HG03469 (cell line): ENCODE results near the gene TOPORS.
"Not testable (repeated sequence)": the region's sequence is repeated elsewhere in the genome, so short reads cannot be mapped to it uniquely, and the experiment has no call there.

Experiments
- ATAC-seq: cut with Tn5 transposase; IDR thresholded peaks from one replicate; pipeline ENCODE4 v1.9.1; 2021; ENCODE audit warnings: mild to moderate bottlenecking, moderate library complexity, moderate number of reproducible peaks; ENCODE audit not compliant: unreplicated experiment

The TOPORS gene

GRCh38 chr9:32552172-32552872, at the start of gene TOPORS, which contains the start of gene SMIM27:
TOPORS (minus strand) TSS chr9:32552586; CDS start chr9:32552436, 150 bp downstream.
SMIM27 (plus strand) TSS chr9:32552327; CDS start chr9:32552435, 108 bp downstream.
- ATAC-seq, result peak; percentile 70

GRCh38 chr9:32599021-32599420, 46.6 kb upstream of the TOPORS start:
- ATAC-seq, result not testable (repeated sequence)

- ATAC-seq, result no peak
These were observed 44.5 kb upstream of the TOPORS start for GRCh38 chr9:32596936-32597335.

DNA sequence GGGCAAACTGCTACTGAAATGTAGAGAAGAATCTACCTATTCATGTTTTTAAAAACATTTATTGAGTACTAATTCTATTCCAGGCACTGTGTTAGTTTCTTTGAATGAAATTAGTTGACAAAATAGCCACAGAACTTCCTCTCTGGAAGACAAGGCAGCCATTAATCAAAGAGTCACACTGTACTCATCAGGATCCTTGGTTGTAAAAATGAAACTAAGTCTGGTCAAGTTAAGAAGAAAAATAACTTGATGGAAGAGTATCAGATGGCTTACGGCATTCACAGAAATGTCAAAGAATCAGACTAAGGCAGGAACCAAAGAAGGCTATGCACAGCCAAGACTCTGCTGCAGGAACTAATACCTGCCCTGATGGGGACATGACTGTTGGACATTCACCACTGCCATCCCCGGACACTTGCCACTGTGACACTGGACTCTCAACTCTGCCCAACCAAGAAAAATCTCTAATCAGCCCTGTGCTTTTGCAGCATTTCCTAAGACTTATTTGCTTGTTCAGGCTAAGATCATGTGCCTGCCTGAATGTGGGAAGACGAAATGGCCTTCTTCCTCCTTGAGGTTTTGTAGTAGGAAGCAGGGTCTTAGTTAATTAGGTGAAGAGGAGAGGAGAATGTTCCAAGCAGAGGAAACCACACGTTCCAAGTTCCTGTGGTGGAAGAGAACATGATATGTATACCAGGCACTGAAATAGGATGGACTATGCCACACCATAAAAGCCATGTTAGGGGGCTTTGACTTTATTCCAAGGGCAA, 43.9 kb upstream of the TOPORS start:
- ATAC-seq, result no peak

- no peak for ATAC-seq
These were observed 38.5 kb upstream of the TOPORS start for GRCh38 chr9:32590898-32591297.

DNA sequence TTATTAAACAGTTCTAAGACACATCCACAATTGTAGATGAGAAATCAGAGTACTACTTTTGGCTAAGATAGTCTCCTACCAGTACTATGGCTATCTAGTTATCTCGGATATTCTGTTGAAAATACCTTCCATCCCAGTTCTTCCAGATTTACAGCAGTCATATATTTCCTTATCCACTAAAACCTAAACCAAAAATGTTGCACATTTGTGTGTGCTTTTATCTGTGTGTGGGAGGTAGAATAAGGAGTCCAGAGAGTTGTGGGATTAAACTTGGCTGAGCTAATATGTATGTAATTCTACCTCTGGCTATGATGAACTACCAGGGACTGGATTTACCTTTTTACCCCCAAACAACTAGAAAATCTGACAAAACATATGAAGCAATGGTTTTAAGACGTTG, 38.1 kb upstream of the TOPORS start:
- ATAC-seq, result no peak

DNA sequence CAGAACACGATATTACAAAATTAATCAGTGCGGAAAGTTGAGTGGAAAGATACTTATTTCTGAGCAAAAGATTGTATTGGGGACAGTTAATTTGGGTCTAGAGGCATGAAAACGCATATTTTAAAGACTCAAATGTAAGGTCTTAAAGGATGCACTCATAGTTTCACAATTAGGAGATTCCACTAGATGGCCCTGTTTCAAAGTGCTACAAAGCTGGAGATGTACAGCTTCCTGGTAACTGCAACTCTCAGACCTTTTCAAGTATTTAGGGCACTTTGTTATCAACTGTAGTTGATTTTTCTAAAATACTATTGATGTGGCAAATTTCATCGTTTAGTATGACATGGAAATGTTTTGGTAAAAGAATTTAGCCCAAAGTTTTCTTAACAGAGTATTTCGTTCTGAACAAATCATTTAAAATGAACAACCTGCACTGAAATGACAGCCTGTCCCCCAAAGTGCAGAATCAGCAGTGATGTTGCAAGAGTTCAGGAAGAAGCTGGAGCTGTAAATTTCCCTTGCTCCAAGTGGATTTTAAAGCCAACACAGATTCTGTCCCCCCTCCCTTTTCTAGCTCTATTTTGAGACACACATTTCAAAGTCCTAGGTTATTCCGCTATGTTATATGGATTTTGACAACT, 36.8 kb upstream of the TOPORS start:
- ATAC-seq, result no peak

DNA sequence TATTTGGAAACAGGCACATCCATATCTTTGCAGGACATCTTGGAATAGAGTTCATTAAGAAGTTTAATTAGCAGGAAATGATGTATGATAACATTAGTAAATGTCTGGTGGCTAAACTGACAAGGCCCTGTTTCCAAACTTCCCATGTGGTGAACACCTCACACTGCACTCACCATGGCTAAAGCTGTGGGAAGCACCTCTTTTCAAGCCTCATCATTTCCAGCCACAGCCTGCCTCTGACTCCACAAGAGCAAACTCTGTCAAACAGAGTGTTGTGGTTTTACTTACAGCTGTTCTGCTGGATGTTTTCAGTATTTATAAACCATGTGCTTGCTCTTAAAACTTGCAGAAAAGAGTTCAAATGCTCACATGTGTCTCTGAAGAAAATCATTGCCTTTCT, 35.5 kb upstream of the TOPORS start:
- ATAC-seq, result no peak

DNA sequence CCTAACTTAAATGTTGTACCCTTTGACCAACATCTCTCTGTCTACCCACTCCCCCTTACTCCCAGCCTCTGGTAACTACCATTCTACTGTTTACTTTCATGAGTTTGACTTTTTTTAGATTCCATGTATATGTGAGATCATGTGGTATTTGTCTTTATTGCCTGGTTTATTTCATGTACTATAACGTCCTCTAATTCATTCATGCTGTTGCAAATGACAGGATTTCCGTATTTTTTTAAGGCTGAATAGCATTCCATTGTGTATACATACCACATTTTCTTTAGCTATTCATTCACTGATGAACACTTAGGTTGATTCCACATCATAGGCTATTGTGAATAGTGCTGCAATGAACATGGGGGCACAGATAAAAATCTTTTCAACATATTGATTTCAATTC, 32.4 kb upstream of the TOPORS start:
- ATAC-seq, result no peak

DNA sequence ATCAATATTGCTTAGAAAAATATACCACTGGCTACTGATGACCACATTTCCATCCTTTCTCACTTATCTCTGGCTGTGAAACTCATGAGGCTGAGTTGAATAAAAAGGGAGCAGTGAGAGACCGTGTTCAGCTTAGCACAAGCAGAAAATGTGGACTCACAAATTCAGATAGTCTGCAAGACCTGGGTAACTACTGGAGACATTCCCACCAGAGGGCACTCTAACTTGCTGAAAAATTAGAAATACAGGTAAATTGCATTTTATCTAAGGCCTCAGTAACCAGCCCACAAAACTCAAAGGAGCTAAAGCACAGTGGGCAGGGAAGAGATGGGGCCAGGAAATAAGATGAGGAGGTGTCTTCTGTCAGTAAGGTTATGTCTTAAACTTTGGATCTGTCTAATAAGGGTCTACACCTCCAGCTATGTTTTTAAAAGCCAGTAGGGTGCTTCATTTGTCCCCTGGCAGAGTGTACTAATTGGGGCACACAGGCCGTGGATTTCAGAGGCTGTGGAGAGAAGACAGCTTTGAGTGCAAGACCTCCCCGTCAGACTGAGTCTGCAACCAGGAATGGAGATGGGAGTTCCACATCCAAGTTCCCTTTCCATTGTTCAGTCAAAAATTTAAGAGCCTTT, 29.2 kb upstream of the TOPORS start:
- no peak for ATAC-seq

- ATAC-seq, result no peak
These were observed 28.4 kb upstream of the TOPORS start for GRCh38 chr9:32580631-32581300.

- ATAC-seq, result no peak
These were observed 27.4 kb upstream of the TOPORS start for GRCh38 chr9:32579706-32580331.

- no peak for ATAC-seq
These were observed 26.6 kb upstream of the TOPORS start for GRCh38 chr9:32578976-32579375.

DNA sequence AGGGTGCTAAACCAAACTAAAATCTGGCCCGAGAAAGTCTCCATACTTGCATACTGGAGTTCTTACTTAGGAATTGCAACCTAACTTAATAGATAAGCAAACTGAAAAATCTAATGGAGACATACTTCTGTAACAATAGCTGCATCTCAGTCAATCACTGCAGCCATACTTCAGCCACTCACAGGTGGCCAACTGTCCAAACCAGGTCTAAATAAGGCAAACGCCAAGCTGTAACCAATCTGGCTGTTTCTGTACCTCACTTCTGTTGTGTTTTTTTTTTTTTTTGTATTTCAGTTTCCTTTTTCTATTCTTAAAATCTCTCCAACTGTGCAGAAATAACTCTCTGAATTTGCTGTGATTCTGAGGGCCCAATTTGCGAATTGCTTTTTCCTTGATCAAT, 24.9 kb upstream of the TOPORS start:
- no peak for ATAC-seq

DNA sequence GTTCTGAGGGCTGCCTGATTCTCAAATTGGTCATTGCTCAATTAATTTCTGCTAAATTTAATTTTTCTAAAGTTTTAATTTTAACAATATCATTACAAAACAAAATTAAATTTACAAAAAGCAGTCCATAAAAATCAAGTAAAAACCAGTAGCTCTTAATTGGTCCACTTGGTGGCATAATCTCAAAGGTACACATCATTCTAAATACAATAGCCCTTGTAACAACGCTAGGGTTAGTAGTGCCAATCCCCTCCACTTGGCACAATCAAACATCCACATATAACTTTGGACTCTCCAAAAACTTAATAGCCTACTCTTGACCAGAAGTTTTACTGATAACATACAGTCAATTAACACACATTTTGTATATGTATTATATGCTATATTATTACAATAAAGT, 22.5 kb upstream of the TOPORS start:
- ATAC-seq, result no peak

- no peak for ATAC-seq
These were observed 21.4 kb upstream of the TOPORS start for GRCh38 chr9:32573821-32574220.

GRCh38 chr9:32572900-32573523, 20.6 kb upstream of the TOPORS start, which contains the start of gene NDUFB6:
NDUFB6 (minus strand) TSS chr9:32573159; CDS start chr9:32573060, 99 bp downstream.
- ATAC-seq, result peak; percentile 75

DNA sequence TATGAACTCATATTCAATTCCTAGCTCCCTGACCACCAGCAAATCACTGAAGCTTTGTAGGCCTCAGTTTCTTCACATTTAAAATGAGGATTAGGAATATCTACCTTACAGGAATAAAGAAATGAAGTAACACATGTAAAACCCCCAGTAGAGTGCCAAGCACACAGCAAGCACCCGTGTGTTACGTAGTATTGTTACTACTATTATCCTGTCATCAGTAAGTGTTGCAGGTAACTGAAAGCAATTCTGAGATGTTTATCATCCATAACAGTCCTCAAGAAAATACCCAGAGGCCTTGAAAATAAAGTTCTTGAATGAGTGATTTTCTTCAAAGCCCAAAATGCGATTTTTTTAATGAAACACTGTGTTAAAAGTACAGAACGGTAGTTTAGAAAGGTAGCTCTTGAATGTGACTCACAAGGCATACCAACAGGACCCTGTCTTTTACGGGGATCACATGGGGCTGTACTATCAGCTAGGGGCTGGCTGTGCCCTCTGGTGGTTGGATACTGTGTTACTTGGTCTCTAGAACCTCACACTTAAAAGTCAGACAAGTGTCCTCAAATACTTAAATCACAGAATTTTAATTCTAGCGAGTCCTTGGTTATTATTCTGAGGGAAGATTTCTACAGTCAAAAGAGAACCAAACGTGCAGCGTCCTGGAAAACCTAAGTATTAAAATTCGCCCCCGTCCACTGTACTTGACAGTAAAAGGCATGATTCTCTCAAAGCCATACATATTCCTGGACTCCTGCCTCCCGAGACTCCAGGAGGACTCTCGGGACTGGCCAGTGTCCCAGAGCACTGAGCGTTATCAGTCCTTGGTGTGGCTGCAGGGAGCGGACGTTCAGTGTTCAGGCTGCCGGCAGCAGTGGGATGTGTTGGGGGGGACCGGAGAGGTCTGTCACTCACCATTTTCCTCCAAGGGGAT, 19.8 kb upstream of the TOPORS start:
- ATAC-seq, result peak; percentile 90

DNA sequence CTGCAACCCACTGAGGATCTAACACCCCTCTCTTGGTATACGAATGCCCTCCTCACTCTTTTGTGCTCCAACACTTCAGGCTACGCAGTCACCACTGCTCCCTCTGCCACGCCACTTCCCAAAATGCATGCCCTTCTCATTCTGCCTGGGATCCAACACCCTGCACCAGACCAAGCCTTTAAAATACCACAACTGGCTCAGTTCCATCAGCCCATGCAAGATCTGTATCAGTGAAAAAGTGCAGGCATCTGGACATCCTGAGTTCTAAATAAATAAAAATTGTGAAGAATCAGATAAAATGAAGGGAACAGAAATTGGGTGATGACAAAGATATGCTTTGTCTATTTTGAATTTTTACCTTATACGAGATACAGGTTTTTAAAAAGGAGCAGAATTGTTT, 17.9 kb upstream of the TOPORS start:
- ATAC-seq, result no peak
